Renal cortical epithelial cell (primary cell): Measurements from ENCODE around the gene COG8. TPM values are rescaled to one million over a fixed set of nuclear protein-coding genes. Genes with fewer than 3 reads are reported as not detected.
"Not testable (repeated sequence)": the region's sequence is repeated elsewhere in the genome, so short reads cannot be mapped to it uniquely, and the experiment has no call there.

Experiments used
- DNase-seq: peaks from one replicate; pipeline ENCODE4 v3.0.0-alpha.2; 2011; ENCODE audit warnings: low read depth
- total RNA-seq: library from RNA; depleted of rRNA; stranded (reverse); fragments of >200 nt; gene quantifications from 2 replicates; pipeline ENCODE4 v1.2.3, GENCODE V29; 2014

The COG8 gene
- 35.3 and 56.6 TPM in 2 replicates for total RNA-seq

- DNase-seq: peak; percentile 97
Observed at GRCh38 chr16:69339289-69340094, at the start of gene COG8, which contains the start of gene NIP7. COG8 (minus strand) TSS chr16:69339564; CDS start chr16:69339552, 12 bp downstream. NIP7 (plus strand) TSS chr16:69339772; CDS start chr16:69339830, 58 bp downstream.

GRCh38 chr16:69386596-69386995 lies 47.2 kb upstream of the COG8 start:
- no peak for DNase-seq

GRCh38 chr16:69384974-69385373 lies 45.6 kb upstream of the COG8 start:
- DNase-seq: no peak

- no peak for DNase-seq
Observed at GRCh38 chr16:69382421-69382820, 43.1 kb upstream of the COG8 start.

- DNase-seq: no peak
Observed at GRCh38 chr16:69381231-69381630, 41.9 kb upstream of the COG8 start.

GRCh38 chr16:69378760-69379159 lies 39.4 kb upstream of the COG8 start:
- DNase-seq: no peak

GRCh38 chr16:69378036-69378435 lies 38.7 kb upstream of the COG8 start:
- no peak for DNase-seq

GRCh38 chr16:69376393-69377059 lies 37.2 kb upstream of the COG8 start:
- no peak for DNase-seq

GRCh38 chr16:69373019-69373418 lies 33.7 kb upstream of the COG8 start:
- no peak for DNase-seq

GRCh38 chr16:69371564-69371963 lies 32.2 kb upstream of the COG8 start:
- no peak for DNase-seq

GRCh38 chr16:69368866-69369265 lies 29.5 kb upstream of the COG8 start:
- DNase-seq: no peak

- DNase-seq: no peak
Observed at GRCh38 chr16:69367980-69368379, 28.6 kb upstream of the COG8 start.

GRCh38 chr16:69366431-69366830 lies 27.1 kb upstream of the COG8 start:
- DNase-seq: no peak

- DNase-seq: no peak
Observed at GRCh38 chr16:69365901-69366300, 26.5 kb upstream of the COG8 start.

GRCh38 chr16:69364088-69364487 lies 24.7 kb upstream of the COG8 start:
- no peak for DNase-seq

GRCh38 chr16:69363281-69363717 lies 23.9 kb upstream of the COG8 start:
- DNase-seq: no peak

GRCh38 chr16:69360070-69360469 lies 20.7 kb upstream of the COG8 start:
- DNase-seq: not testable (repeated sequence)

- peak; percentile 71 for DNase-seq
Observed at GRCh38 chr16:69351309-69352027, 12.1 kb upstream of the COG8 start, which contains the start of gene TMED6. TMED6 (minus strand) TSS chr16:69351786; CDS start chr16:69351753, 33 bp downstream.

- no peak for DNase-seq
Observed at GRCh38 chr16:69350536-69351133, 11.3 kb upstream of the COG8 start.

- DNase-seq: no peak
Observed at GRCh38 chr16:69349536-69349935, 10.2 kb upstream of the COG8 start.

GRCh38 chr16:69348222-69348621 lies 8.9 kb upstream of the COG8 start:
- no peak for DNase-seq

- no peak for DNase-seq
Observed at GRCh38 chr16:69346683-69347082, 7.3 kb upstream of the COG8 start.
